GM23338 (cell line): Measurements from ENCODE around the gene STRIT1. TPM values are rescaled to one million over a fixed set of nuclear protein-coding genes. Genes with fewer than 3 reads are reported as not detected.

Source experiments
- ATAC-seq: fragments of 200-7000 bp; cut with Tn5 transposase; 3 replicates; pipeline ENCODE4 v1.9.1; 2020
- DNase-seq: peaks from one replicate; pipeline ENCODE4 v3.0.0-alpha.2; 2015; ENCODE audit warnings: low spot score
- H2AFZ ChIP-seq: fragments of 200-600 bp; sonication (generic); 2 replicates; pipeline ENCODE4 v1.8.0; 2016; ENCODE audit warnings: antibody characterized with exemption, mild to moderate bottlenecking, moderate library complexity
- H3F3A ChIP-seq: fragments of 200-600 bp; sonication (generic); replicated peaks from 2 replicates; pipeline ENCODE4 v1.8.0; 2017; ENCODE audit warnings: antibody characterized with exemption, mixed run types, low read depth
- H3K27ac ChIP-seq: fragments of 200-600 bp; sonication (generic); 2 replicates; pipeline ENCODE4 v1.6.1; 2016; ENCODE audit warnings: low read depth
- H3K27me3 ChIP-seq: fragments of 200-600 bp; sonication (generic); 2 replicates; pipeline ENCODE4 v1.8.0; 2016; ENCODE audit warnings: mild to moderate bottlenecking, mixed run types, moderate library complexity; ENCODE audit not compliant: insufficient read depth
- H3K36me3 ChIP-seq: fragments of 200-600 bp; sonication (generic); 2 replicates; pipeline ENCODE4 v1.8.0; 2016; ENCODE audit warnings: mild to moderate bottlenecking; ENCODE audit not compliant: insufficient read depth
- H3K4me1 ChIP-seq: fragments of 200-600 bp; sonication (generic); 2 replicates; pipeline ENCODE4 v1.8.0; 2016; ENCODE audit warnings: mild to moderate bottlenecking, moderate library complexity; ENCODE audit not compliant: insufficient read depth
- H3K4me2 ChIP-seq: fragments of 200-600 bp; sonication (generic); 2 replicates; pipeline ENCODE4 v1.7.1; 2017; ENCODE audit warnings: mixed run types
- H3K4me3 ChIP-seq: fragments of 200-600 bp; sonication (generic); 2 replicates; pipeline ENCODE4 v1.6.1; 2016; ENCODE audit warnings: mixed run types
- H3K79me2 ChIP-seq: fragments of 200-600 bp; sonication (generic); replicated peaks from 2 replicates; pipeline ENCODE4 v1.8.0; 2017; ENCODE audit warnings: mild to moderate bottlenecking; ENCODE audit not compliant: insufficient read depth
- H3K9me2 ChIP-seq: fragments of 200-600 bp; sonication (generic); 2 replicates; pipeline ENCODE4 v1.8.0; 2017; ENCODE audit not compliant: insufficient read depth
- H4K20me1 ChIP-seq: fragments of 200-600 bp; sonication (generic); replicated peaks from 2 replicates; pipeline ENCODE4 v1.8.0; 2017; ENCODE audit warnings: mild to moderate bottlenecking; ENCODE audit not compliant: insufficient read depth
- H3K27ac Mint-ChIP-seq: 2 replicates; pipeline ENCODE4 v1.8.0; 2020; ENCODE audit warnings: inconsistent platforms, mild to moderate bottlenecking, moderate library complexity, mixed read lengths
- H3K27me3 Mint-ChIP-seq: 3 replicates; pipeline ENCODE4 v1.8.0; 2022; ENCODE audit warnings: low read depth, mild to moderate bottlenecking, moderate library complexity, mixed read lengths, inconsistent platforms; ENCODE audit not compliant: insufficient read depth, poor library complexity
- H3K36me3 Mint-ChIP-seq: 3 replicates; pipeline ENCODE4 v1.8.0; 2021; ENCODE audit warnings: low read depth, mild to moderate bottlenecking, inconsistent platforms, moderate library complexity, mixed read lengths
- H3K4me1 Mint-ChIP-seq: 3 replicates; pipeline ENCODE4 v1.8.0; 2020; ENCODE audit warnings: mild to moderate bottlenecking, inconsistent platforms, mixed read lengths
- H3K4me3 Mint-ChIP-seq: 3 replicates; pipeline ENCODE4 v1.8.0; 2021; ENCODE audit warnings: moderate library complexity, mild to moderate bottlenecking, inconsistent platforms, mixed read lengths
- H3K9me3 Mint-ChIP-seq: 3 replicates; pipeline ENCODE4 v1.8.0; 2020; ENCODE audit warnings: moderate library complexity, mild to moderate bottlenecking, inconsistent platforms, mixed read lengths
- CREB1 ChIP-seq: fragments of 250-450 bp; sonication (Bioruptor Pico); IDR thresholded peaks from 2 replicates; pipeline ENCODE4 v1.5.0; 2020; ENCODE audit warnings: low read depth, mild to moderate bottlenecking, moderate library complexity
- CTCF ChIP-seq, 2 experiments: fragments of 200-600 bp in 1 of 2; sonication (generic) in 1 of 2; conservative IDR thresholded peaks; 2 replicates each; pipeline versions ENCODE4 v1.5.1 to v1.6.1; 2016 to 2017; ENCODE audit warnings: antibody characterized with exemption in 2 of 2, low read depth in 2 of 2, mild to moderate bottlenecking in 2 of 2, moderate library complexity in 1 of 2
- EZH2 ChIP-seq: fragments of 200-600 bp; sonication (generic); IDR thresholded peaks from one replicate; pipeline ENCODE4 v1.8.0; 2017; ENCODE audit warnings: antibody characterized with exemption, mild to moderate bottlenecking, low read depth; ENCODE audit not compliant: unreplicated experiment
- EZH2phosphoT487 ChIP-seq: fragments of 200-600 bp; sonication (generic); IDR thresholded peaks from one replicate; pipeline ENCODE4 v1.8.1; 2018; ENCODE audit warnings: antibody characterized with exemption; ENCODE audit not compliant: unreplicated experiment
- JUNB ChIP-seq: IDR thresholded peaks from one replicate; pipeline ENCODE4 v1.6.1; 2016; ENCODE audit warnings: antibody characterized with exemption; ENCODE audit not compliant: unreplicated experiment
- POLR2AphosphoS5 ChIP-seq: IDR thresholded peaks from 2 replicates; pipeline ENCODE4 v1.6.1; 2016; ENCODE audit warnings: antibody characterized with exemption, low read depth
- STAT1 ChIP-seq: IDR thresholded peaks from one replicate; pipeline ENCODE4 v1.6.1; 2016; ENCODE audit warnings: antibody characterized with exemption; ENCODE audit not compliant: unreplicated experiment
- ZNF114 ChIP-seq: fragments of 250-450 bp; sonication (Bioruptor Pico); IDR thresholded peaks from 2 replicates; pipeline ENCODE4 v1.5.0; 2020; ENCODE audit warnings: mild to moderate bottlenecking, moderate library complexity
- ZNF331 ChIP-seq: fragments of 250-450 bp; sonication (Bioruptor Pico); IDR thresholded peaks from 2 replicates; pipeline ENCODE4 v1.5.0; 2020; ENCODE audit warnings: low read depth, mild to moderate bottlenecking, moderate library complexity
- polyA plus RNA-seq: library from polyadenylated mRNA; unstranded; fragments of >200 nt; fragmentation: Nextera tagmentation; extraction: Ambion mirVana; gene quantifications from 2 replicates; pipeline ENCODE4 v1.2.1, GENCODE V29; 2016
- total RNA-seq: library from RNA; depleted of rRNA; stranded (reverse); fragments of >200 nt; shearing (Covaris generic); gene quantifications from 2 replicates; pipeline ENCODE4 v1.2.3, GENCODE V29; 2014
- TF ChIP-seq, protein P1 (sequence below): fragments of 250-450 bp; sonication (Bioruptor Pico); IDR thresholded peaks from 2 replicates; pipeline ENCODE4 v1.5.0; 2020; ENCODE audit warnings: mild to moderate bottlenecking, moderate library complexity
- TF ChIP-seq, protein P2 (sequence below): IDR thresholded peaks from 2 replicates; pipeline ENCODE4 v1.6.1; 2016; ENCODE audit warnings: antibody characterized with exemption

Gene STRIT1
- total and polyA plus RNA-seq, 2 experiments from 2014 or later, result 1.5 to 1.6 TPM

GRCh38 chr3:155297100-155297499, 3.6 kb upstream of the STRIT1 start (continued):
- TF ChIP-seq, protein P1, sequence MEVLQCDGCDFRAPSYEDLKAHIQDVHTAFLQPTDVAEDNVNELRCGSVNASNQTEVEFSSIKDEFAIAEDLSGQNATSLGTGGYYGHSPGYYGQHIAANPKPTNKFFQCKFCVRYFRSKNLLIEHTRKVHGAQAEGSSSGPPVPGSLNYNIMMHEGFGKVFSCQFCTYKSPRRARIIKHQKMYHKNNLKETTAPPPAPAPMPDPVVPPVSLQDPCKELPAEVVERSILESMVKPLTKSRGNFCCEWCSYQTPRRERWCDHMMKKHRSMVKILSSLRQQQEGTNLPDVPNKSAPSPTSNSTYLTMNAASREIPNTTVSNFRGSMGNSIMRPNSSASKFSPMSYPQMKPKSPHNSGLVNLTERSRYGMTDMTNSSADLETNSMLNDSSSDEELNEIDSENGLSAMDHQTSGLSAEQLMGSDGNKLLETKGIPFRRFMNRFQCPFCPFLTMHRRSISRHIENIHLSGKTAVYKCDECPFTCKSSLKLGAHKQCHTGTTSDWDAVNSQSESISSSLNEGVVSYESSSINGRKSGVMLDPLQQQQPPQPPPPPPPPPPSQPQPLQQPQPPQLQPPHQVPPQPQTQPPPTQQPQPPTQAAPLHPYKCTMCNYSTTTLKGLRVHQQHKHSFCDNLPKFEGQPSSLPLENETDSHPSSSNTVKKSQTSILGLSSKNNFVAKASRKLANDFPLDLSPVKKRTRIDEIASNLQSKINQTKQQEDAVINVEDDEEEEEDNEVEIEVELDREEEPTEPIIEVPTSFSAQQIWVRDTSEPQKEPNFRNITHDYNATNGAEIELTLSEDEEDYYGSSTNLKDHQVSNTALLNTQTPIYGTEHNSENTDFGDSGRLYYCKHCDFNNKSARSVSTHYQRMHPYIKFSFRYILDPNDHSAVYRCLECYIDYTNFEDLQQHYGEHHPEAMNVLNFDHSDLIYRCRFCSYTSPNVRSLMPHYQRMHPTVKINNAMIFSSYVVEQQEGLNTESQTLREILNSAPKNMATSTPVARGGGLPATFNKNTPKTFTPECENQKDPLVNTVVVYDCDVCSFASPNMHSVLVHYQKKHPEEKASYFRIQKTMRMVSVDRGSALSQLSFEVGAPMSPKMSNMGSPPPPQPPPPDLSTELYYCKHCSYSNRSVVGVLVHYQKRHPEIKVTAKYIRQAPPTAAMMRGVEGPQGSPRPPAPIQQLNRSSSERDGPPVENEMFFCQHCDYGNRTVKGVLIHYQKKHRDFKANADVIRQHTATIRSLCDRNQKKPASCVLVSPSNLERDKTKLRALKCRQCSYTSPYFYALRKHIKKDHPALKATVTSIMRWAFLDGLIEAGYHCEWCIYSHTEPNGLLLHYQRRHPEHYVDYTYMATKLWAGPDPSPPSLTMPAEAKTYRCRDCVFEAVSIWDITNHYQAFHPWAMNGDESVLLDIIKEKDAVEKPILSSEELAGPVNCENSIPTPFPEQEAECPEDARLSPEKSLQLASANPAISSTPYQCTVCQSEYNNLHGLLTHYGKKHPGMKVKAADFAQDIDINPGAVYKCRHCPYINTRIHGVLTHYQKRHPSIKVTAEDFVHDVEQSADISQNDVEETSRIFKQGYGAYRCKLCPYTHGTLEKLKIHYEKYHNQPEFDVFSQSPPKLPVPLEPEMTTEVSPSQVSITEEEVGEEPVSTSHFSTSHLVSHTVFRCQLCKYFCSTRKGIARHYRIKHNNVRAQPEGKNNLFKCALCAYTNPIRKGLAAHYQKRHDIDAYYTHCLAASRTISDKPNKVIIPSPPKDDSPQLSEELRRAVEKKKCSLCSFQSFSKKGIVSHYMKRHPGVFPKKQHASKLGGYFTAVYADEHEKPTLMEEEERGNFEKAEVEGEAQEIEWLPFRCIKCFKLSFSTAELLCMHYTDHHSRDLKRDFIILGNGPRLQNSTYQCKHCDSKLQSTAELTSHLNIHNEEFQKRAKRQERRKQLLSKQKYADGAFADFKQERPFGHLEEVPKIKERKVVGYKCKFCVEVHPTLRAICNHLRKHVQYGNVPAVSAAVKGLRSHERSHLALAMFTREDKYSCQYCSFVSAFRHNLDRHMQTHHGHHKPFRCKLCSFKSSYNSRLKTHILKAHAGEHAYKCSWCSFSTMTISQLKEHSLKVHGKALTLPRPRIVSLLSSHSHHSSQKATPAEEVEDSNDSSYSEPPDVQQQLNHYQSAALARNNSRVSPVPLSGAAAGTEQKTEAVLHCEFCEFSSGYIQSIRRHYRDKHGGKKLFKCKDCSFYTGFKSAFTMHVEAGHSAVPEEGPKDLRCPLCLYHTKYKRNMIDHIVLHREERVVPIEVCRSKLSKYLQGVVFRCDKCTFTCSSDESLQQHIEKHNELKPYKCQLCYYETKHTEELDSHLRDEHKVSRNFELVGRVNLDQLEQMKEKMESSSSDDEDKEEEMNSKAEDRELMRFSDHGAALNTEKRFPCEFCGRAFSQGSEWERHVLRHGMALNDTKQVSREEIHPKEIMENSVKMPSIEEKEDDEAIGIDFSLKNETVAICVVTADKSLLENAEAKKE (CRISPR knock-in tag), result no peak
- TF ChIP-seq STAT1 (no peak), EZH2 (no peak), EZH2phosphoT487 (no peak), ZNF331 (CRISPR knock-in tag) (no peak)
- TF ChIP-seq, protein P2, sequence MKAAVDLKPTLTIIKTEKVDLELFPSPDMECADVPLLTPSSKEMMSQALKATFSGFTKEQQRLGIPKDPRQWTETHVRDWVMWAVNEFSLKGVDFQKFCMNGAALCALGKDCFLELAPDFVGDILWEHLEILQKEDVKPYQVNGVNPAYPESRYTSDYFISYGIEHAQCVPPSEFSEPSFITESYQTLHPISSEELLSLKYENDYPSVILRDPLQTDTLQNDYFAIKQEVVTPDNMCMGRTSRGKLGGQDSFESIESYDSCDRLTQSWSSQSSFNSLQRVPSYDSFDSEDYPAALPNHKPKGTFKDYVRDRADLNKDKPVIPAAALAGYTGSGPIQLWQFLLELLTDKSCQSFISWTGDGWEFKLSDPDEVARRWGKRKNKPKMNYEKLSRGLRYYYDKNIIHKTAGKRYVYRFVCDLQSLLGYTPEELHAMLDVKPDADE, result no peak

DNA sequence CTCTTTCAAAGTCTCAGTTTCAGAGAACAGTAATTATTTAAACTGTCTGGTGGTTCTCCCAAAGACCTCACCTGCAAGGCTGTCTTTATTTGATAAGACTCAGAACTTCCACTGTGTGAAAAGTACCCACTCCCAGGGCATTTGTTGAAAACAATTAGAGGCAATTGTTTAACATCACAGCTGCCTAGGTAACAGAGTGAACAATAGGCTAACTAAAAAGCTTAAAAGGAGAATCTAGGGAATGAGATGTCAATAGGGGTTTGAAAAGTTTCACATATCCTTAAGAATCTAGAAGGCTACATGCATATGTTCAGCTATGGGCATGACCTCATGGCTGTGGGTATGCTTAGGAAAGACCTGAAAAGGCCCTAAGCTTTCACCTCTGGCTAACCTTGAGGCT, 2.9 kb upstream of the STRIT1 start:
- Histone ChIP-seq H3K79me2 (no peaks in the 10 kb centered on the region), H3K4me2 (no peak overlapping the region), H3F3A (no peaks in the 10 kb centered on the region), H3K9me2 (no peaks in the 10 kb centered on the region), H2AFZ (no peak overlapping the region), H3K27me3 (no peaks in the 10 kb centered on the region), H4K20me1 (no peaks in the 10 kb centered on the region), H3K27ac (no peak overlapping the region), H3K4me3 (no peak overlapping the region), H3K36me3 (peaks cover 11% of the 10 kb centered on the region; the same call in 1 of the 2 replicates), H3K4me1 (peaks cover 8% of the 10 kb centered on the region)
- DNase-seq, result no peak
- H3K27ac Mint-ChIP-seq, result no peak overlapping the region
- peaks cover 27% of the 10 kb centered on the region for H3K9me3 Mint-ChIP-seq
- H3K27me3 Mint-ChIP-seq, result no peaks in the 10 kb centered on the region
- peaks cover 8% of the 10 kb centered on the region; the same call in 2 of the 3 replicates for H3K4me1 Mint-ChIP-seq
- ATAC-seq, result no peak
- H3K4me3 Mint-ChIP-seq, result no peak overlapping the region
- peaks cover 20% of the 10 kb centered on the region for H3K36me3 Mint-ChIP-seq
- TF ChIP-seq ZNF114 (CRISPR knock-in tag) (no peak), POLR2AphosphoS5 (no peak), CREB1 (CRISPR knock-in tag) (no peak), JUNB (no peak), CTCF (conservative IDR thresholded peaks at IDR 0.05; ENCODE audit: low read depth in 2 of 2) (no peak), ZNF331 (CRISPR knock-in tag) (no peak)
- TF ChIP-seq, protein P2, result no peak
